ENCODE measurements around the gene BTN1A1.
"Not testable (repeated sequence)": the region's sequence is repeated elsewhere in the genome, so short reads cannot be mapped to it uniquely, and the experiment has no call there.

The BTN1A1 gene

GRCh38 chr6:26457264-26457805, 42.8 kb upstream of the BTN1A1 start:
- Histone ChIP-seq H3K79me1 (ENCODE audit: low read length) (peaks cover 8% of the 10 kb centered on the region), H2AFZ (ENCODE audit: insufficient read depth, low read length, poor library complexity) (peak overlapping the region; percentile 85), H3K79me2 (ENCODE audit: control insufficient read depth, insufficient read depth, low read length, poor library complexity) (peaks cover 4% of the 10 kb centered on the region), H2BK12ac (ENCODE audit: low read length) (no peak overlapping the region), H4K91ac (ENCODE audit: low read depth, low read length) (peak overlapping the region; percentile 36), H3K4me2 (ENCODE audit: low read length) (peak overlapping the region; percentile 72), H3K9ac (ENCODE audit: low read length) (no peak overlapping the region), H3K14ac (ENCODE audit: low read length) (peak overlapping the region; percentile 33), H3K23ac (ENCODE audit: low read length) (no peak overlapping the region), H3K27me3 (ENCODE audit: insufficient read depth, low read length) (no peaks in the 10 kb centered on the region), H3K18ac (ENCODE audit: low read length) (peak overlapping the region; percentile 25), H3K4ac (ENCODE audit: low read depth, low read length) (peak overlapping the region; percentile 70), H2BK120ac (ENCODE audit: insufficient read depth, low read length, poor library complexity) (peak overlapping the region; percentile 26), H2AK5ac (ENCODE audit: low read length) (no peak overlapping the region), H3K4me1 (ENCODE audit: control insufficient read depth in 1 of 2, insufficient read depth in 2 of 2, low read length in 2 of 2) (peaks cover 5 to 6% of the 10 kb centered on the region in 2 experiments), H4K8ac (ENCODE audit: low read depth, low read length) (peak overlapping the region; percentile 79), H3K36me3 (ENCODE audit: control insufficient read depth in 1 of 2, insufficient read depth in 2 of 2, low read length in 2 of 2) (peaks cover 15 to 20% of the 10 kb centered on the region in 2 experiments), H3K4me3 (ENCODE audit: low read depth, low read length) (no peak overlapping the region), H4K12ac (ENCODE audit: low read depth, low read length) (no peak overlapping the region), H3K27ac (ENCODE audit: low read depth, low read length) (no peak overlapping the region), H3K9me3 (ENCODE audit: insufficient read depth, low read depth, low read length) (no peaks in the 10 kb centered on the region), H2BK5ac (ENCODE audit: low read depth, low read length, poor library complexity) (no peak overlapping the region)
- no CpG with 5 or more reads among the region's 9 CpGs for WGBS (ENCODE audit: extremely low coverage, insufficient coverage, insufficient read length)
- no peak for DNase-seq

DNA sequence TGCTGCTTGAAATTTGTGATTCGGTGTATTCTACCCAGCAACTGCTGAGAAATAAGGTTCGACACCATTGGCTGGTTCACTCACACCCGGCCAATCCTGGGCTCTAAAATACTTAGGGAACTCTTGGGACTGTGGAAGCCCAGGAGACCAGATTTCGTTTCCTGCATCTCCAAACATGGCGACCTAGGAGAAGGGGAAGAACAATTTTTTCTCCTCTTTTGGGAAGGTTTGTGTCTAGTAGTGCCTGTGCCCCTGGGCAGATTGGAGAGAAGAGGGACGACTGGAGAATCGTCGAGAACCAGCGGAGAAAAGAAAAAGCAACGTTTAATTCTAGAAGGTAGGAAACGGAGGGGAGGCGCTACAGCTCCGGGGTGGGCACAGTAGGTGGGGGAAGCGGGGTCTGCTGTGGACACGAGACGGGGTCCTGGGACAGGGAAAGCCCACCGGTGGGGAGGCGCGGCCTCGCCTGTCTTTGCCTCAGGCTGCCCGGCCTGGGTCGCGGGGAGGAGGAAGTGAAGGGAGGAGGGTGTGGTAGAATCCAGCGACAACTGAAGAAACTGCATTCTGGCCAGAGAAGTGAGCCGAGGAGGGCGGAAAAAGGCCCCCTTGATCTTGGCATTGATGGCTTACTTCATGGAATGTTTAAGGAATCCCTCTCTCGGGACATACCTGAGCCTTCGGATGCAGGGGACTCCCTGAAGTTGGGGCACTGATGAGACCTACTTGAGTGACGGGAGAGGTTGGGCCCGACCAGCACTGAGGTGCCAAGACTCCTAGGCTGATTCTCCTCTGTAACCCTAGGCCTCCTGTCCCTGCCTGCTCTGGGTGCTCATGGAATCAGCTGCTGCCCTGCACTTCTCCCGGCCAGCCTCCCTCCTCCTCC, 42.1 kb upstream of the BTN1A1 start, which contains the start of gene BTN2A1:
Gene BTN2A1 (plus strand): TSS at position 150 of the 883 bp plus-strand sequence. CDS start 682 bp downstream, at position 832.
- peak within 1 kb of the TSS; percentile 97 for H3K9ac ChIP-seq (ENCODE audit: low read length)
- peak within 1 kb of the TSS; percentile 99 for H3K4me3 ChIP-seq (ENCODE audit: low read depth, low read length)
- H3K4me1 ChIP-seq (ENCODE audit: control insufficient read depth in 1 of 2, insufficient read depth in 2 of 2, low read length in 2 of 2) = peaks cover 5 to 6% of the 10 kb centered on the region in 2 experiments
- H3K9me3 ChIP-seq (ENCODE audit: insufficient read depth, low read depth, low read length) = no peaks in the 10 kb centered on the region
- H3K79me1 ChIP-seq (ENCODE audit: low read length) = peaks cover 8% of the 10 kb centered on the region
- H4K12ac ChIP-seq (ENCODE audit: low read depth, low read length) = peak within 1 kb of the TSS; percentile 63
- peak within 1 kb of the TSS; percentile 62 for H4K91ac ChIP-seq (ENCODE audit: low read depth, low read length)
- H2AFZ ChIP-seq (ENCODE audit: insufficient read depth, low read length, poor library complexity) = peak within 1 kb of the TSS; percentile 85
- H3K14ac ChIP-seq (ENCODE audit: low read length) = peak within 1 kb of the TSS; percentile 40
- no peak within 1 kb of the TSS for H3K23ac ChIP-seq (ENCODE audit: low read length)
- WGBS (ENCODE audit: extremely low coverage, insufficient coverage, insufficient read length) = no CpG with 5 or more reads among the region's 31 CpGs
- H2AK5ac ChIP-seq (ENCODE audit: low read length) = peak within 1 kb of the TSS; percentile 48
- peak within 1 kb of the TSS; percentile 96 for H4K8ac ChIP-seq (ENCODE audit: low read depth, low read length)
- peaks cover 4% of the 10 kb centered on the region for H3K79me2 ChIP-seq (ENCODE audit: control insufficient read depth, insufficient read depth, low read length, poor library complexity)
- peak; percentile 85 to 92 for DNase-seq
- peak within 1 kb of the TSS; percentile 26 for H2BK120ac ChIP-seq (ENCODE audit: insufficient read depth, low read length, poor library complexity)
- H3K4me2 ChIP-seq (ENCODE audit: low read length) = peak within 1 kb of the TSS; percentile 72
- H3K18ac ChIP-seq (ENCODE audit: low read length) = peak within 1 kb of the TSS; percentile 38
- peak within 1 kb of the TSS; percentile 83 for H2BK5ac ChIP-seq (ENCODE audit: low read depth, low read length, poor library complexity)
- H3K27me3 ChIP-seq (ENCODE audit: insufficient read depth, low read length) = no peaks in the 10 kb centered on the region
- peak within 1 kb of the TSS; percentile 69 for H3K27ac ChIP-seq (ENCODE audit: low read depth, low read length)
- no peak within 1 kb of the TSS for H2BK12ac ChIP-seq (ENCODE audit: low read length)
- peaks cover 15 to 26% of the 10 kb centered on the region in 2 experiments for H3K36me3 ChIP-seq (ENCODE audit: control insufficient read depth in 1 of 2, insufficient read depth in 2 of 2, low read length in 2 of 2)
- peak within 1 kb of the TSS; percentile 70 for H3K4ac ChIP-seq (ENCODE audit: low read depth, low read length)

DNA sequence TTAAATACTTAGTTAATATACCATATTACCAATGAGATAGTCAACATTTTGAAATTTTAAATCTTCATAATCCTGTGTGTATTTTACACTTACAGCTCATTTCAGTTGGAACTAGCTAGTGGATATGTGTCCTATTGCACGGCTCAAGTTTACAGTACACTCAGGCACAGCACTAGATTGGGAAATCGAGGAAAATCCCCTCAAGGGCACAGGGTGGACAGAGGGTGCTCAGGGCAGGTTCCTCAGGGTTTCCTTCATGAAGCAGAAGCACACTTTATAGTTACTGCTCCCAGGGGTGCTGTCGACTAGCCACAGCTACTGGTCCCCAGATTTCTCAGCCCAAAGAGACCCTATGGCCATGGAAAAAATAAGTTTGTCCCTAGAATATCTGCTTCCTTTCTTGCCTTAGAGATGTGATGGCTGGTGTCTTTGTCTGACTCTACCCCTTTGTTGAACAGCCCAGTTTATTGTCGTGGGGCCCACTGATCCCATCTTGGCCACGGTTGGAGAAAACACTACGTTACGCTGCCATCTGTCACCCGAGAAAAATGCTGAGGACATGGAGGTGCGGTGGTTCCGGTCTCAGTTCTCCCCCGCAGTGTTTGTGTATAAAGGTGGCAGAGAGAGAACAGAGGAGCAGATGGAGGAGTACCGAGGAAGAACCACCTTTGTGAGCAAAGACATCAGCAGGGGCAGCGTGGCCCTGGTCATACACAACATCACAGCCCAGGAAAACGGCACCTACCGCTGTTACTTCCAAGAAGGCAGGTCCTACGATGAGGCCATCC, 40.9 kb upstream of the BTN1A1 start:
- Histone ChIP-seq H3K27ac (ENCODE audit: low read depth, low read length) (no peak overlapping the region), H2AFZ (ENCODE audit: insufficient read depth, low read length, poor library complexity) (no peak overlapping the region), H4K12ac (ENCODE audit: low read depth, low read length) (no peak overlapping the region), H2BK12ac (ENCODE audit: low read length) (no peak overlapping the region), H3K79me2 (ENCODE audit: control insufficient read depth, insufficient read depth, low read length, poor library complexity) (peaks cover 4% of the 10 kb centered on the region), H3K4me1 (ENCODE audit: control insufficient read depth in 1 of 2, insufficient read depth in 2 of 2, low read length in 2 of 2) (peaks cover 5 to 6% of the 10 kb centered on the region in 2 experiments), H3K4me2 (ENCODE audit: low read length) (no peak overlapping the region), H3K18ac (ENCODE audit: low read length) (no peak overlapping the region), H3K9ac (ENCODE audit: low read length) (no peak overlapping the region), H4K91ac (ENCODE audit: low read depth, low read length) (no peak overlapping the region), H3K4me3 (ENCODE audit: low read depth, low read length) (no peak overlapping the region), H2AK5ac (ENCODE audit: low read length) (no peak overlapping the region), H3K27me3 (ENCODE audit: insufficient read depth, low read length) (no peaks in the 10 kb centered on the region), H2BK5ac (ENCODE audit: low read depth, low read length, poor library complexity) (no peak overlapping the region), H3K79me1 (ENCODE audit: low read length) (peaks cover 8% of the 10 kb centered on the region), H3K14ac (ENCODE audit: low read length) (no peak overlapping the region), H3K36me3 (ENCODE audit: control insufficient read depth in 1 of 2, insufficient read depth in 2 of 2, low read length in 2 of 2) (peaks cover 24 to 36% of the 10 kb centered on the region in 2 experiments), H3K23ac (ENCODE audit: low read length) (no peak overlapping the region), H2BK120ac (ENCODE audit: insufficient read depth, low read length, poor library complexity) (no peak overlapping the region), H3K9me3 (ENCODE audit: insufficient read depth, low read depth, low read length) (no peaks in the 10 kb centered on the region), H4K8ac (ENCODE audit: low read depth, low read length) (no peak overlapping the region), H3K4ac (ENCODE audit: low read depth, low read length) (no peak overlapping the region)
- DNase-seq = peak in 1 of 2 donors; percentile 23
- WGBS (ENCODE audit: extremely low coverage, insufficient coverage, insufficient read length) = no CpG with 5 or more reads among the region's 16 CpGs

DNA sequence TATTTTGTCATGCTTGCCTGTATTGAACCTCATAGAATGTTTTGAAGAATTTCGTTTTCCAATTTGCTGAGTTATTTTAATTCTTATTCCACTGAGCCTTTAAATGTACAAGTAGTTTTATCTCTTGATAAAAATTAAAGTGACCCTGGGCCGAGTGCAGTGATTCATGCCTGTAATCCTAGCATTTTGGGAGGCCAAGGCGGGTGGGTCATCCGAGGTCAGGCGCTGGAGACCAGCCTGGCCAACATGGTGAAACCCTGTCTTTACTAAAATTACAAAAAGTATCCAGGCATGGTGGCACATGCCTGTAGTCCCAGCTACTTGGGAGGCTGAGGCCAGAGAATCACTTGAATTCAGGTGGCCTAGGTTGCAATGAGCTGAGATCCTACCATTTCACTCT, 38.8 kb upstream of the BTN1A1 start:
- not testable (repeated sequence) for H3K9ac ChIP-seq (ENCODE audit: low read length); H4K8ac ChIP-seq (ENCODE audit: low read depth, low read length); H3K4me1 ChIP-seq (ENCODE audit: control insufficient read depth in 1 of 2, insufficient read depth in 2 of 2, low read length in 2 of 2); H2BK12ac ChIP-seq (ENCODE audit: low read length); H4K91ac ChIP-seq (ENCODE audit: low read depth, low read length); H3K79me1 ChIP-seq (ENCODE audit: low read length); H3K9me3 ChIP-seq (ENCODE audit: insufficient read depth, low read depth, low read length); H3K79me2 ChIP-seq (ENCODE audit: control insufficient read depth, insufficient read depth, low read length, poor library complexity); H3K27ac ChIP-seq (ENCODE audit: low read depth, low read length); H2BK5ac ChIP-seq (ENCODE audit: low read depth, low read length, poor library complexity); H3K4me2 ChIP-seq (ENCODE audit: low read length); H2BK120ac ChIP-seq (ENCODE audit: insufficient read depth, low read length, poor library complexity); DNase-seq; H2AK5ac ChIP-seq (ENCODE audit: low read length); H3K27me3 ChIP-seq (ENCODE audit: insufficient read depth, low read length); H3K4me3 ChIP-seq (ENCODE audit: low read depth, low read length); H2AFZ ChIP-seq (ENCODE audit: insufficient read depth, low read length, poor library complexity); H3K18ac ChIP-seq (ENCODE audit: low read length); H3K4ac ChIP-seq (ENCODE audit: low read depth, low read length); H3K14ac ChIP-seq (ENCODE audit: low read length); H4K12ac ChIP-seq (ENCODE audit: low read depth, low read length); H3K23ac ChIP-seq (ENCODE audit: low read length)
- H3K36me3 ChIP-seq (ENCODE audit: control insufficient read depth in 1 of 2, insufficient read depth in 2 of 2, low read length in 2 of 2) = peaks cover 35 to 57% of the 10 kb centered on the region in 2 experiments
- WGBS (ENCODE audit: extremely low coverage, insufficient coverage, insufficient read length) = no CpG with 5 or more reads among the region's 5 CpGs

Data from trophoblast cell (in vitro differentiated cells and primary cell).